IMR-90 (cell line): ENCODE results near the gene MAGI1. TPM values are rescaled to one million over a fixed set of nuclear protein-coding genes. Genes with fewer than 3 reads are reported as not detected.

ENCODE experiments used
- ATAC-seq: fragments of 200-7000 bp; cut with Tn5 transposase; 2 replicates; pipeline ENCODE4 v1.9.1; 2020; ENCODE audit warnings: low read depth, mild to moderate bottlenecking, moderate library complexity
- BruUV-seq: library from RNA; stranded (reverse); fragments of 400-500 nt; replicated peaks from 2 replicates; lab custom pipeline; 2021; lab: Mats Ljungman, UMichigan
- CTCF ChIA-PET: fragments of 300-600 bp; formaldehyde crosslinking; extraction: SDS; loops from one replicate; lab custom pipeline; 2021; ENCODE audit warnings: antibody characterized with exemption; lab: Yijun Ruan, JAX
- POLR2A ChIA-PET: fragments of 300-600 bp; sonication (Branson Sonifier 250); formaldehyde crosslinking; loops from one replicate; lab custom pipeline; 2022; ENCODE audit warnings: antibody characterized with exemption; ENCODE audit not compliant: unreplicated experiment; lab: Charles Lee
- DNase-seq: peaks from one replicate; pipeline ENCODE4 v3.0.0; 2013
- H2AFZ ChIP-seq: replicated peaks from 2 replicates; pipeline ENCODE3; 2013; ENCODE audit warnings: low read length, mild to moderate bottlenecking; ENCODE audit not compliant: poor library complexity
- H2AK5ac ChIP-seq: 2 replicates; pipeline ENCODE4 v1.6.1; 2013; ENCODE audit warnings: low read depth, low read length, inconsistent platforms
- H2AK9ac ChIP-seq: replicated peaks from 2 replicates; pipeline ENCODE3; 2013; ENCODE audit warnings: mild to moderate bottlenecking, low read depth, low read length, moderate library complexity; ENCODE audit not compliant: poor library complexity
- H2BK120ac ChIP-seq: 2 replicates; pipeline ENCODE4 v1.6.1; 2013; ENCODE audit warnings: low read depth, low read length, inconsistent platforms
- H2BK15ac ChIP-seq: 3 replicates; pipeline ENCODE4 v1.6.1; 2013; ENCODE audit warnings: low read depth, low read length, inconsistent platforms
- H2BK20ac ChIP-seq: 2 replicates; pipeline ENCODE4 v1.6.1; 2013; ENCODE audit warnings: low read depth, mild to moderate bottlenecking, inconsistent platforms, low read length, moderate library complexity
- H2BK5ac ChIP-seq: 2 replicates; pipeline ENCODE4 v1.6.1; 2013; ENCODE audit warnings: mild to moderate bottlenecking, low read depth, low read length, inconsistent platforms; ENCODE audit not compliant: poor library complexity, severe bottlenecking
- H3K14ac ChIP-seq: replicated peaks from 2 replicates; pipeline ENCODE4 v1.6.1; 2013; ENCODE audit warnings: low read depth, low read length, inconsistent platforms
- H3K18ac ChIP-seq: 2 replicates; pipeline ENCODE4 v1.6.1; 2013; ENCODE audit warnings: low read depth, low read length, control low read depth
- H3K23ac ChIP-seq: 2 replicates; pipeline ENCODE4 v1.6.1; 2013; ENCODE audit warnings: low read depth, low read length, inconsistent platforms
- H3K27ac ChIP-seq: 2 replicates; pipeline ENCODE4 v1.5.1; 2013; ENCODE audit warnings: mild to moderate bottlenecking, control low read depth, low read length; ENCODE audit not compliant: insufficient read depth
- H3K27me3 ChIP-seq: 2 replicates; pipeline ENCODE4 v1.6.1; 2013; ENCODE audit warnings: low read length; ENCODE audit not compliant: control insufficient read depth, insufficient read depth
- H3K36me3 ChIP-seq: 2 replicates; pipeline ENCODE4 v1.6.1; 2013; ENCODE audit warnings: low read length, mixed read lengths; ENCODE audit not compliant: control insufficient read depth, insufficient read depth
- H3K4ac ChIP-seq: 2 replicates; pipeline ENCODE4 v1.6.1; 2013; ENCODE audit warnings: low read depth, low read length, inconsistent platforms
- H3K4me1 ChIP-seq: 2 replicates; pipeline ENCODE4 v1.6.1; 2013; ENCODE audit warnings: low read length, mixed read lengths; ENCODE audit not compliant: control insufficient read depth, insufficient read depth
- H3K4me2 ChIP-seq: 2 replicates; pipeline ENCODE4 v1.6.1; 2013; ENCODE audit warnings: low read depth, mild to moderate bottlenecking, control low read depth, low read length, moderate library complexity
- H3K4me3 ChIP-seq: 2 replicates; pipeline ENCODE4 v1.5.1; 2013; ENCODE audit warnings: low read depth, mild to moderate bottlenecking, control low read depth, low read length, moderate library complexity; ENCODE audit not compliant: insufficient read depth
- H3K56ac ChIP-seq: 2 replicates; pipeline ENCODE4 v1.6.1; 2013; ENCODE audit warnings: low read length, inconsistent platforms; ENCODE audit not compliant: insufficient read depth; ENCODE audit errors: extremely low read depth
- H3K79me1 ChIP-seq, 2 experiments: 2 replicates each; pipeline ENCODE4 v1.6.1; 2013; ENCODE audit warnings: low read length in 2 of 2, inconsistent platforms in 1 of 2, low read depth in 1 of 2
- H3K9ac ChIP-seq: 2 replicates; pipeline ENCODE4 v1.6.1; 2013; ENCODE audit warnings: low read depth, low read length, control low read depth
- H3K9me1 ChIP-seq: 2 replicates; pipeline ENCODE4 v1.6.1; 2013; ENCODE audit warnings: low read length, inconsistent platforms; ENCODE audit not compliant: insufficient read depth
- H3K9me3 ChIP-seq: 2 replicates; pipeline ENCODE4 v1.6.1; 2013; ENCODE audit warnings: low read length; ENCODE audit not compliant: control insufficient read depth, insufficient read depth
- H4K20me1 ChIP-seq: 2 replicates; pipeline ENCODE4 v1.6.1; 2013; ENCODE audit warnings: low read length, inconsistent platforms; ENCODE audit not compliant: insufficient read depth
- H4K5ac ChIP-seq: 2 replicates; pipeline ENCODE4 v1.6.1; 2013; ENCODE audit warnings: mild to moderate bottlenecking, low read depth, low read length, control low read depth
- H4K8ac ChIP-seq, 2 experiments: 2 replicates each; pipeline ENCODE4 v1.6.1; 2013; ENCODE audit warnings: low read depth in 2 of 2, low read length in 2 of 2, control low read depth in 1 of 2, inconsistent platforms in 1 of 2
- H4K91ac ChIP-seq: 2 replicates; pipeline ENCODE4 v1.6.1; 2013; ENCODE audit warnings: low read depth, low read length, inconsistent platforms; ENCODE audit not compliant: insufficient read depth
- BHLHE40 ChIP-seq: fragments of 150-350 bp; IDR thresholded peaks from 2 replicates; pipeline ENCODE4 v1.6.1; 2016; ENCODE audit warnings: mild to moderate bottlenecking, low read depth, low read length
- CEBPB ChIP-seq: IDR thresholded peaks from 2 replicates; pipeline ENCODE4 v1.6.1; 2012; ENCODE audit warnings: low read depth, low read length, improper control_type of control experiment
- CHD1 ChIP-seq: IDR thresholded peaks from 2 replicates; pipeline ENCODE4 v1.6.1; 2012; ENCODE audit warnings: low read depth, low read length, improper control_type of control experiment
- FOS ChIP-seq: fragments of 150-350 bp; IDR thresholded peaks from 2 replicates; pipeline ENCODE4 v1.6.1; 2016; ENCODE audit warnings: low read depth, low read length
- MAFK ChIP-seq: IDR thresholded peaks from 2 replicates; pipeline ENCODE4 v1.6.1; 2012; ENCODE audit warnings: low read depth, low read length, improper control_type of control experiment
- MXI1 ChIP-seq: IDR thresholded peaks from 2 replicates; pipeline ENCODE4 v1.6.1; 2012; ENCODE audit warnings: low read depth, mild to moderate bottlenecking, low read length, moderate library complexity, borderline replicate concordance
- NFE2L2 ChIP-seq: fragments of 150-350 bp; IDR thresholded peaks from 2 replicates; pipeline ENCODE4 v1.6.1; 2016; ENCODE audit warnings: low read depth, mild to moderate bottlenecking, low read length
- POLR2A ChIP-seq: IDR thresholded peaks from 2 replicates; pipeline ENCODE4 v1.6.1; 2012; ENCODE audit warnings: mild to moderate bottlenecking, low read depth, low read length
- RAD21 ChIP-seq: IDR thresholded peaks from 2 replicates; pipeline ENCODE4 v1.6.1; 2012; ENCODE audit warnings: low read length, improper control_type of control experiment
- RFX5 ChIP-seq: IDR thresholded peaks from 2 replicates; pipeline ENCODE4 v1.8.0; 2012; ENCODE audit warnings: low read depth, mild to moderate bottlenecking, low read length, moderate library complexity
- SMC3 ChIP-seq: fragments of 150-350 bp; IDR thresholded peaks from 2 replicates; pipeline ENCODE4 v1.6.1; 2016; ENCODE audit warnings: low read depth, mild to moderate bottlenecking, antibody characterized with exemption, low read length, moderate library complexity
- WGBS, 2 experiments: methylation state at CpG; one replicate each; pipeline versions ENCODE4 v1.1.5 to v1.1.7; 2013; ENCODE audit warnings: missing lambda C conversion rate in 2 of 2; ENCODE audit not compliant: insufficient read length in 1 of 2; ENCODE audit errors: extremely low coverage in 2 of 2; 5-methylcytosine and 5-hydroxymethylcytosine counted together
- dilution Hi-C: fragments of 300-500 bp; cut with HindIII; formaldehyde crosslinking; loops from one replicate; pipeline ENCODE4 v1.14.3; 2018; ENCODE audit warnings: low sequenced_read_pairs; ENCODE audit not compliant: unreplicated experiment
- in situ Hi-C: fragments of 300-500 bp; cut with MboI; formaldehyde crosslinking; loops from 3 replicates; pipeline ENCODE4 v1.14.3; 2019; ENCODE audit warnings: low sequenced_read_pairs, inconsistent platforms, mixed read lengths
- intact Hi-C: fragments of 100-400 bp; cut with micrococcal nuclease; formaldehyde crosslinking; loops from 2 replicates; pipeline ENCODE4 v1.10.0; 2022
- polyA plus RNA-seq, 3 experiments: library from polyadenylated mRNA; depleted of rRNA; stranded (reverse); fragments of >200 nt; gene quantifications; 2 replicates each; pipeline ENCODE4 v1.2.3, GENCODE V29; 2012; ENCODE audit warnings: low replicate concordance in 1 of 3
- total RNA-seq: library from RNA; depleted of rRNA; stranded (reverse); fragments of >200 nt; gene quantifications from 2 replicates; pipeline ENCODE4 v1.2.3, GENCODE V29; 2012
- TF ChIP-seq, protein P1 (sequence below): fragments of 150-350 bp; IDR thresholded peaks from 2 replicates; pipeline ENCODE4 v1.6.1; 2016; ENCODE audit warnings: low read depth, mild to moderate bottlenecking, low read length, moderate library complexity, borderline replicate concordance
- TF ChIP-seq, protein P2 (sequence below): fragments of 150-350 bp; IDR thresholded peaks from 2 replicates; pipeline ENCODE4 v1.6.1; 2017; ENCODE audit warnings: mild to moderate bottlenecking, antibody characterized with exemption, low read length, low read depth
- TF ChIP-seq, protein P3 (sequence below): conservative IDR thresholded peaks from 2 replicates; pipeline ENCODE4 v1.5.1; 2012; ENCODE audit warnings: mild to moderate bottlenecking, low read depth, low read length, improper control_type of control experiment

MAGI1 gene
- total and polyA plus RNA-seq, 2 of the 4 experiments (the other 2 are of a cell fraction) = 14.5 to 24.2 TPM

DNA sequence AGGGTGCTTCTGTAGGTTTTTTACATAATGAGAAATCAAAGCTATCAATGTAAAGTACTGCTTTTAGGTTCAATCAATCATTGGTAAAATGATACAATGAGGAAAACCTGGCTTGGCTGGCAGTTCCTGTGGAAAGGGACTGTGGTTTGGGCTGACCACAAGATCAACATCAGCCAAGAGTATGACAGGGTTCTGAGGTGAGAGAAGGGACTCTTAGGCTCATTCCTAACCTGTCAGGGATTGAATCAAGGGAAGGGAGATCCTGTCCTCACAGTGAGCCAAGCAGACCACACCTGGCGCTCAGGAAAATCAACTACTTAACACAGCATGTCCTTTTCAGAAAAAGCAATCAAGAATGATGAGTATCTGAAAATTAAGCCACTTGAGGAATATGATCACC lies 111.1 kb downstream of the MAGI1 start:
- Histone ChIP-seq H3K9ac (no peak overlapping the region), H2BK5ac (no peak overlapping the region), H3K4me1 (peaks cover 2% of the 10 kb centered on the region; the same call in 1 of the 2 replicates), H3K9me1 (no peaks in the 10 kb centered on the region), H2BK15ac (no peak overlapping the region), H2BK120ac (no peak overlapping the region), H3K79me1 (peaks cover 18 to 49% of the 10 kb centered on the region in 2 experiments), H2AK9ac (no peak overlapping the region), H3K36me3 (no peaks in the 10 kb centered on the region), H3K9me3 (no peaks in the 10 kb centered on the region), H4K5ac (no peak overlapping the region), H2BK20ac (no peak overlapping the region), H3K27me3 (no peaks in the 10 kb centered on the region), H4K8ac (no peak overlapping the region), H3K14ac (no peak overlapping the region), H4K20me1 (peaks cover 21% of the 10 kb centered on the region; the same call in 1 of the 2 replicates), H3K27ac (no peak overlapping the region), H2AK5ac (no peak overlapping the region), H2AFZ (no peak overlapping the region), H3K23ac (no peak overlapping the region), H4K91ac (no peak overlapping the region), H3K4ac (no peak overlapping the region), H3K18ac (no peak overlapping the region), H3K4me2 (no peak overlapping the region), H3K56ac (no peak overlapping the region), H3K4me3 (no peak overlapping the region)
- ChIA-PET POLR2A (no interaction called here), CTCF (no interaction called here)
- ATAC-seq (no peak), DNase-seq (peak; percentile 33)
- intact Hi-C loops = no loop called here
- no TSS peak for BruUV-seq
- in situ Hi-C loops = no loop called here
- dilution Hi-C loops = no loop called here
- WGBS, 2 experiments = no CpG with 5 or more reads among the region's 1 CpG
- no peak for TF ChIP-seq CEBPB
- no peak for TF ChIP-seq MAFK
- no peak for TF ChIP-seq BHLHE40
- TF ChIP-seq CHD1 = no peak
- TF ChIP-seq MXI1 = no peak
- no peak for TF ChIP-seq NFE2L2
- TF ChIP-seq, protein P1, sequence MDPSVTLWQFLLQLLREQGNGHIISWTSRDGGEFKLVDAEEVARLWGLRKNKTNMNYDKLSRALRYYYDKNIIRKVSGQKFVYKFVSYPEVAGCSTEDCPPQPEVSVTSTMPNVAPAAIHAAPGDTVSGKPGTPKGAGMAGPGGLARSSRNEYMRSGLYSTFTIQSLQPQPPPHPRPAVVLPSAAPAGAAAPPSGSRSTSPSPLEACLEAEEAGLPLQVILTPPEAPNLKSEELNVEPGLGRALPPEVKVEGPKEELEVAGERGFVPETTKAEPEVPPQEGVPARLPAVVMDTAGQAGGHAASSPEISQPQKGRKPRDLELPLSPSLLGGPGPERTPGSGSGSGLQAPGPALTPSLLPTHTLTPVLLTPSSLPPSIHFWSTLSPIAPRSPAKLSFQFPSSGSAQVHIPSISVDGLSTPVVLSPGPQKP = no peak
- TF ChIP-seq, protein P2, sequence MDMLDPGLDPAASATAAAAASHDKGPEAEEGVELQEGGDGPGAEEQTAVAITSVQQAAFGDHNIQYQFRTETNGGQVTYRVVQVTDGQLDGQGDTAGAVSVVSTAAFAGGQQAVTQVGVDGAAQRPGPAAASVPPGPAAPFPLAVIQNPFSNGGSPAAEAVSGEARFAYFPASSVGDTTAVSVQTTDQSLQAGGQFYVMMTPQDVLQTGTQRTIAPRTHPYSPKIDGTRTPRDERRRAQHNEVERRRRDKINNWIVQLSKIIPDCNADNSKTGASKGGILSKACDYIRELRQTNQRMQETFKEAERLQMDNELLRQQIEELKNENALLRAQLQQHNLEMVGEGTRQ = no peak
- TF ChIP-seq POLR2A = no peak
- TF ChIP-seq, protein P3, sequence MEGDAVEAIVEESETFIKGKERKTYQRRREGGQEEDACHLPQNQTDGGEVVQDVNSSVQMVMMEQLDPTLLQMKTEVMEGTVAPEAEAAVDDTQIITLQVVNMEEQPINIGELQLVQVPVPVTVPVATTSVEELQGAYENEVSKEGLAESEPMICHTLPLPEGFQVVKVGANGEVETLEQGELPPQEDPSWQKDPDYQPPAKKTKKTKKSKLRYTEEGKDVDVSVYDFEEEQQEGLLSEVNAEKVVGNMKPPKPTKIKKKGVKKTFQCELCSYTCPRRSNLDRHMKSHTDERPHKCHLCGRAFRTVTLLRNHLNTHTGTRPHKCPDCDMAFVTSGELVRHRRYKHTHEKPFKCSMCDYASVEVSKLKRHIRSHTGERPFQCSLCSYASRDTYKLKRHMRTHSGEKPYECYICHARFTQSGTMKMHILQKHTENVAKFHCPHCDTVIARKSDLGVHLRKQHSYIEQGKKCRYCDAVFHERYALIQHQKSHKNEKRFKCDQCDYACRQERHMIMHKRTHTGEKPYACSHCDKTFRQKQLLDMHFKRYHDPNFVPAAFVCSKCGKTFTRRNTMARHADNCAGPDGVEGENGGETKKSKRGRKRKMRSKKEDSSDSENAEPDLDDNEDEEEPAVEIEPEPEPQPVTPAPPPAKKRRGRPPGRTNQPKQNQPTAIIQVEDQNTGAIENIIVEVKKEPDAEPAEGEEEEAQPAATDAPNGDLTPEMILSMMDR = no peak
- no peak for TF ChIP-seq RFX5
- TF ChIP-seq RAD21 = no peak
- TF ChIP-seq FOS = no peak
- no peak for TF ChIP-seq SMC3
